ENCODE data around the gene FMN1.

FMN1 gene

DNA sequence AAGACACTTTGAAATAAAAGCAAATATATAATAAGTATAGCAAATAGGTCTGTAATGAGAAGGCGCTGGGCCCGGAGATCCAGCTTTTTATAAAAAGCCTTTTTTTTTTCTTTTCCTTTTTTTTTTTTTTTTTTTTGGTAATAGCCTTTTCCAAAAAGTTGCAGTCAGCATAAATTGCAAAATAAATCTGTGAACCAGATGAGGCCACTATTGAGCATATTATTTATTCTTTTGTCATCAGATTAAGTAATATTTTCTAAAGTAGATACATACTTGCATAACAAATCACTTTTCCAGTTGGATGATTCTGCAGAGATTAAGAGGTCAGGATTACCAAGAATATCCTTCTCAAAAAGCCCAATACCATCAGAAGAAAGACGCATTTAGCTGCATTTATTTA is 24.9 kb downstream of the FMN1 start:
- no peak for DNase-seq
- Histone ChIP-seq H3K4me1 (ENCODE audit: control extremely low read depth in 1 of 4, control insufficient read depth in 4 of 4, insufficient read depth in 4 of 4, low read length in 3 of 4) (no peaks in the 10 kb centered on the region), H3K27ac (ENCODE audit: insufficient read depth in 1 of 2, low read depth in 1 of 2, low read length in 2 of 2, poor library complexity in 1 of 2, severe bottlenecking in 2 of 2) (no peak overlapping the region), H3K36me3 (ENCODE audit: control insufficient read depth in 4 of 4, insufficient read depth in 4 of 4, low read length in 3 of 4) (no peaks in the 10 kb centered on the region), H3K27me3 (replicated peaks in 2 of 5; ENCODE audit: control insufficient read depth in 4 of 5, insufficient read depth in 5 of 5, low read length in 4 of 5) (peaks cover 0 to 2% (median 0%) of the 10 kb centered on the region in 5 experiments), H3K4me3 (ENCODE audit: control insufficient read depth in 1 of 7, extremely low read depth in 1 of 7, insufficient read depth in 4 of 7, low read depth in 2 of 7, low read length in 6 of 7) (no peak overlapping the region), H3K9me3 (ENCODE audit: control extremely low read depth in 1 of 5, control insufficient read depth in 4 of 5, insufficient read depth in 2 of 5, low read depth in 1 of 5, low read length in 4 of 5) (no peaks in the 10 kb centered on the region)
- no CpG with 5 or more reads among the region's 3 CpGs for WGBS (ENCODE audit: insufficient coverage)
- ChIA-PET POLR2A (no interaction called here), CTCF (no interaction called here)

GRCh38 chr15:33168444-33168843 is 26.1 kb downstream of the FMN1 start:
- peaks cover 0 to 4% (median 0%) of the 10 kb centered on the region in 5 experiments for H3K27me3 ChIP-seq (replicated peaks in 2 of 5; ENCODE audit: control insufficient read depth in 4 of 5, insufficient read depth in 5 of 5, low read length in 4 of 5)
- ChIA-PET POLR2A (no interaction called here), CTCF (no interaction called here)
- H3K36me3 ChIP-seq (ENCODE audit: control insufficient read depth in 4 of 4, insufficient read depth in 4 of 4, low read length in 3 of 4), result no peaks in the 10 kb centered on the region
- DNase-seq, result no peak
- no CpG with 5 or more reads among the region's 2 CpGs for WGBS (ENCODE audit: insufficient coverage)
- no peak overlapping the region for H3K27ac ChIP-seq (ENCODE audit: insufficient read depth in 1 of 2, low read depth in 1 of 2, low read length in 2 of 2, poor library complexity in 1 of 2, severe bottlenecking in 2 of 2)
- no peaks in the 10 kb centered on the region for H3K9me3 ChIP-seq (ENCODE audit: control extremely low read depth in 1 of 5, control insufficient read depth in 4 of 5, insufficient read depth in 2 of 5, low read depth in 1 of 5, low read length in 4 of 5)
- no peaks in the 10 kb centered on the region for H3K4me1 ChIP-seq (ENCODE audit: control extremely low read depth in 1 of 4, control insufficient read depth in 4 of 4, insufficient read depth in 4 of 4, low read length in 3 of 4)
- H3K4me3 ChIP-seq (ENCODE audit: control insufficient read depth in 1 of 7, extremely low read depth in 1 of 7, insufficient read depth in 4 of 7, low read depth in 2 of 7, low read length in 6 of 7), result no peak overlapping the region

DNA sequence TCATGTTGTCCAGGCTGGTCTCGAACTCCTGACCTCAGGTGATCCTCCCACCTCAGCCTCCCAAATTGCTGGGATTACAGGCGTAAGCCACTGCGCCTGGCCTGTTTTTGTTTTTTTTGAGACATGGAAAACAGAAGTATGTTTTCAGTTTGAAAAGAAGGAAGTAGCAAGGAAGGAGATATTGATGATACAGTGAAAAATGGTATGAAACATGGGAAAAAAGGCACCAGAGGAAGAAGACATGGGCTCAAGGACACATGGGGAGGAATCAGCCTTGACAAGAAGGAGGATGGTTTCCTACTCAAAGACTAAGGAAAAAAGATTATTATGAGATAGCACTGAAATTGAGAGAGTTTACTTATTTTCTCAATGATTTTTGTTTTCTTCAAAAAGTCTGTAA is 30.7 kb downstream of the FMN1 start:
- no CpG with 5 or more reads among the region's 3 CpGs for WGBS (ENCODE audit: insufficient coverage)
- Histone ChIP-seq H3K27me3 (replicated peaks in 2 of 5; ENCODE audit: control insufficient read depth in 4 of 5, insufficient read depth in 5 of 5, low read length in 4 of 5) (peaks cover 0 to 27% (median 17%) of the 10 kb centered on the region in 5 experiments), H3K4me1 (ENCODE audit: control extremely low read depth in 1 of 4, control insufficient read depth in 4 of 4, insufficient read depth in 4 of 4, low read length in 3 of 4) (peaks cover 0 to 3% (median 0%) of the 10 kb centered on the region in 4 experiments), H3K36me3 (ENCODE audit: control insufficient read depth in 4 of 4, insufficient read depth in 4 of 4, low read length in 3 of 4) (no peaks in the 10 kb centered on the region), H3K27ac (ENCODE audit: insufficient read depth in 1 of 2, low read depth in 1 of 2, low read length in 2 of 2, poor library complexity in 1 of 2, severe bottlenecking in 2 of 2) (no peak overlapping the region), H3K4me3 (ENCODE audit: control insufficient read depth in 1 of 7, extremely low read depth in 1 of 7, insufficient read depth in 4 of 7, low read depth in 2 of 7, low read length in 6 of 7) (no peak overlapping the region), H3K9me3 (ENCODE audit: control extremely low read depth in 1 of 5, control insufficient read depth in 4 of 5, insufficient read depth in 2 of 5, low read depth in 1 of 5, low read length in 4 of 5) (no peaks in the 10 kb centered on the region)
- DNase-seq, result no peak
- CTCF ChIA-PET, result no interaction called here
- POLR2A ChIA-PET, result no interaction called here

DNA sequence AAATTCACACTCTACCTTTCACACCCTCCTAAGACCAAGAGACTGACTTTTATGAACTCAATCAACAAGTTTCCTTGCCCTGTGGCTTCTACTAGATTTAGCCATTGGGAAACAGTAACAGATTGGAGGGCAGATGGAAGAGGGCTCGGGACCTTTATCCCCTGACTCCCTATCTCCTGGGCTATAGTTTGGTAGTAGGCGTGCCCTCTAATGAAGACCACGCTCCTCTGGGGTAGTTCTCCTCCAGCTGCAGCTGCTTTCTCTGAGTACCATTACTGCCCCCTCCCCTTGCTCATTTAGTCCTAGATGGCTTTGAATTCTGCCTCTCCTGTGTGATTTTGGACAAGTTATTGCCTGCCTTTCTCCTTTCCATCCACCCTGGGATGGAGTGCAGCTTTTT is 33.3 kb downstream of the FMN1 start:
- Histone ChIP-seq H3K4me3 (ENCODE audit: control insufficient read depth in 1 of 7, extremely low read depth in 1 of 7, insufficient read depth in 4 of 7, low read depth in 2 of 7, low read length in 6 of 7) (no peak overlapping the region), H3K9me3 (ENCODE audit: control extremely low read depth in 1 of 5, control insufficient read depth in 4 of 5, insufficient read depth in 2 of 5, low read depth in 1 of 5, low read length in 4 of 5) (no peaks in the 10 kb centered on the region)
- CTCF ChIA-PET, result no interaction called here

GRCh38 chr15:33160581-33161165 is 33.8 kb downstream of the FMN1 start:
- Histone ChIP-seq H3K4me1 (ENCODE audit: control extremely low read depth in 1 of 4, control insufficient read depth in 4 of 4, insufficient read depth in 4 of 4, low read length in 3 of 4) (peaks cover 0 to 3% (median 0%) of the 10 kb centered on the region in 4 experiments), H3K27ac (ENCODE audit: insufficient read depth in 1 of 2, low read depth in 1 of 2, low read length in 2 of 2, poor library complexity in 1 of 2, severe bottlenecking in 2 of 2) (no peak overlapping the region), H3K36me3 (ENCODE audit: control insufficient read depth in 4 of 4, insufficient read depth in 4 of 4, low read length in 3 of 4) (no peaks in the 10 kb centered on the region), H3K27me3 (replicated peaks in 2 of 5; ENCODE audit: control insufficient read depth in 4 of 5, insufficient read depth in 5 of 5, low read length in 4 of 5) (peaks cover 0 to 50% (median 20%) of the 10 kb centered on the region in 5 experiments), H3K9me3 (ENCODE audit: control extremely low read depth in 1 of 5, control insufficient read depth in 4 of 5, insufficient read depth in 2 of 5, low read depth in 1 of 5, low read length in 4 of 5) (no peaks in the 10 kb centered on the region), H3K4me3 (ENCODE audit: control insufficient read depth in 1 of 7, extremely low read depth in 1 of 7, insufficient read depth in 4 of 7, low read depth in 2 of 7, low read length in 6 of 7) (no peak overlapping the region)
- 99% methylated on average over 5 of the region's 5 CpGs for WGBS (ENCODE audit: insufficient coverage)
- ChIA-PET CTCF (no interaction called here), POLR2A (no interaction called here)
- DNase-seq, result no peak

More for the DNA sequence above, 33.3 kb downstream of the FMN1 start:
- Histone ChIP-seq H3K27ac (ENCODE audit: insufficient read depth in 1 of 2, low read depth in 1 of 2, low read length in 2 of 2, poor library complexity in 1 of 2, severe bottlenecking in 2 of 2) (no peak overlapping the region), H3K36me3 (ENCODE audit: control insufficient read depth in 4 of 4, insufficient read depth in 4 of 4, low read length in 3 of 4) (no peaks in the 10 kb centered on the region), H3K27me3 (replicated peaks in 2 of 5; ENCODE audit: control insufficient read depth in 4 of 5, insufficient read depth in 5 of 5, low read length in 4 of 5) (peaks cover 0 to 47% (median 23%) of the 10 kb centered on the region in 5 experiments), H3K4me1 (ENCODE audit: control extremely low read depth in 1 of 4, control insufficient read depth in 4 of 4, insufficient read depth in 4 of 4, low read length in 3 of 4) (peaks cover 0 to 3% (median 0%) of the 10 kb centered on the region in 4 experiments)
- POLR2A ChIA-PET, result no interaction called here
- DNase-seq, result no peak
- 100% methylated on average over 2 of the region's 3 CpGs for WGBS (ENCODE audit: insufficient coverage)

GRCh38 chr15:33159726-33160453 is 34.6 kb downstream of the FMN1 start:
- POLR2A ChIA-PET, result no interaction called here
- no peaks in the 10 kb centered on the region for H3K9me3 ChIP-seq (ENCODE audit: control extremely low read depth in 1 of 5, control insufficient read depth in 4 of 5, insufficient read depth in 2 of 5, low read depth in 1 of 5, low read length in 4 of 5)
- WGBS (ENCODE audit: insufficient coverage), result 86% methylated on average over 1 of the region's 3 CpGs
- peaks cover 0 to 51% (median 20%) of the 10 kb centered on the region in 5 experiments for H3K27me3 ChIP-seq (replicated peaks in 2 of 5; ENCODE audit: control insufficient read depth in 4 of 5, insufficient read depth in 5 of 5, low read length in 4 of 5)
- no peaks in the 10 kb centered on the region for H3K36me3 ChIP-seq (ENCODE audit: control insufficient read depth in 4 of 4, insufficient read depth in 4 of 4, low read length in 3 of 4)
- peak in 2 of 3 donors; percentile 39 to 50 for DNase-seq
- CTCF ChIA-PET, result no interaction called here
- H3K4me1 ChIP-seq (ENCODE audit: control extremely low read depth in 1 of 4, control insufficient read depth in 4 of 4, insufficient read depth in 4 of 4, low read length in 3 of 4), result peaks cover 0 to 5% (median 2%) of the 10 kb centered on the region in 4 experiments
- H3K27ac ChIP-seq (ENCODE audit: insufficient read depth in 1 of 2, low read depth in 1 of 2, low read length in 2 of 2, poor library complexity in 1 of 2, severe bottlenecking in 2 of 2), result no peak overlapping the region
- no peak overlapping the region for H3K4me3 ChIP-seq (ENCODE audit: control insufficient read depth in 1 of 7, extremely low read depth in 1 of 7, insufficient read depth in 4 of 7, low read depth in 2 of 7, low read length in 6 of 7)

- CTCF ChIA-PET, result no interaction called here
- no peak overlapping the region for H3K27ac ChIP-seq (ENCODE audit: insufficient read depth in 1 of 2, low read depth in 1 of 2, low read length in 2 of 2, poor library complexity in 1 of 2, severe bottlenecking in 2 of 2)
- peaks cover 0 to 14% (median 10%) of the 10 kb centered on the region in 4 experiments for H3K4me1 ChIP-seq (ENCODE audit: control extremely low read depth in 1 of 4, control insufficient read depth in 4 of 4, insufficient read depth in 4 of 4, low read length in 3 of 4)
- H3K27me3 ChIP-seq (replicated peaks in 2 of 5; ENCODE audit: control insufficient read depth in 4 of 5, insufficient read depth in 5 of 5, low read length in 4 of 5), result peaks cover 0 to 60% (median 18%) of the 10 kb centered on the region in 5 experiments
- DNase-seq, result no peak
- POLR2A ChIA-PET, result no interaction called here
- no peaks in the 10 kb centered on the region for H3K9me3 ChIP-seq (ENCODE audit: control extremely low read depth in 1 of 5, control insufficient read depth in 4 of 5, insufficient read depth in 2 of 5, low read depth in 1 of 5, low read length in 4 of 5)
- WGBS (ENCODE audit: insufficient coverage), result no CpG with 5 or more reads among the region's 1 CpG
- no peaks in the 10 kb centered on the region for H3K36me3 ChIP-seq (ENCODE audit: control insufficient read depth in 4 of 4, insufficient read depth in 4 of 4, low read length in 3 of 4)
- no peak overlapping the region for H3K4me3 ChIP-seq (ENCODE audit: control insufficient read depth in 1 of 7, extremely low read depth in 1 of 7, insufficient read depth in 4 of 7, low read depth in 2 of 7, low read length in 6 of 7)
These were observed 36.1 kb downstream of the FMN1 start for GRCh38 chr15:33158366-33158765.
